MM.1S (cell line): ENCODE measurements around the gene SPSB3.

Experiments
- DNase-seq: peaks from one replicate; pipeline ENCODE4 v3.0.0-alpha.2; 2015
- H2AFZ ChIP-seq: fragments of 300-600 bp; sonication (generic); 2 replicates; pipeline ENCODE4 v1.6.0; 2016; ENCODE audit warnings: antibody characterized with exemption, low read length
- H3F3A ChIP-seq: fragments of 300-600 bp; sonication (generic); 2 replicates; pipeline ENCODE4 v1.6.1; 2016; ENCODE audit warnings: mild to moderate bottlenecking, antibody characterized with exemption, low read length, moderate library complexity, mixed read lengths; ENCODE audit not compliant: insufficient read depth
- H3K27ac ChIP-seq: fragments of 300-600 bp; sonication (generic); 2 replicates; pipeline ENCODE4 v1.5.1; 2016; ENCODE audit warnings: mild to moderate bottlenecking, low read length
- H3K27me3 ChIP-seq: fragments of 300-600 bp; sonication (generic); replicated peaks from 2 replicates; pipeline ENCODE4 v1.6.0; 2016; ENCODE audit warnings: low read length; ENCODE audit not compliant: insufficient read depth
- H3K36me3 ChIP-seq: fragments of 300-600 bp; sonication (generic); replicated peaks from 2 replicates; pipeline ENCODE4 v1.6.1; 2016; ENCODE audit warnings: mild to moderate bottlenecking, low read length, mixed read lengths; ENCODE audit not compliant: insufficient read depth
- H3K4me1 ChIP-seq: fragments of 300-600 bp; sonication (generic); 2 replicates; pipeline ENCODE4 v1.6.1; 2016; ENCODE audit warnings: low read length, mixed read lengths
- H3K4me2 ChIP-seq: fragments of 300-600 bp; sonication (generic); 2 replicates; pipeline ENCODE4 v1.6.0; 2016; ENCODE audit warnings: low read depth, low read length
- H3K4me3 ChIP-seq: fragments of 300-600 bp; sonication (generic); 2 replicates; pipeline ENCODE4 v1.5.1; 2016; ENCODE audit warnings: low read length, mixed read lengths
- H3K79me2 ChIP-seq: fragments of 300-600 bp; sonication (generic); 2 replicates; pipeline ENCODE4 v1.6.1; 2016; ENCODE audit warnings: mixed run types, low read length, mixed read lengths
- H3K9ac ChIP-seq: fragments of 300-600 bp; sonication (generic); 2 replicates; pipeline ENCODE4 v1.6.1; 2016; ENCODE audit warnings: low read length, mixed read lengths
- H3K9me2 ChIP-seq: fragments of 300-600 bp; sonication (generic); replicated peaks from 2 replicates; pipeline ENCODE4 v1.6.1; 2016; ENCODE audit warnings: mild to moderate bottlenecking, low read length, mixed read lengths; ENCODE audit not compliant: insufficient read depth
- H3K9me3 ChIP-seq: fragments of 300-600 bp; sonication (generic); replicated peaks from 2 replicates; pipeline ENCODE4 v1.6.1; 2016; ENCODE audit warnings: mild to moderate bottlenecking, low read length, mixed read lengths; ENCODE audit not compliant: insufficient read depth
- H4K20me1 ChIP-seq: fragments of 300-600 bp; sonication (generic); 2 replicates; pipeline ENCODE4 v1.6.1; 2016; ENCODE audit warnings: mild to moderate bottlenecking, low read length, moderate library complexity, mixed read lengths; ENCODE audit not compliant: insufficient read depth
- CTCF ChIP-seq: fragments of 300-600 bp; sonication (generic); IDR thresholded peaks from 2 replicates; pipeline ENCODE4 v1.5.1; 2016; ENCODE audit warnings: antibody characterized with exemption, low read length, mixed read lengths
- EZH2 ChIP-seq: fragments of 300-600 bp; sonication (generic); optimal IDR thresholded peaks from 2 replicates; pipeline ENCODE3; 2017; ENCODE audit warnings: low read depth, mild to moderate bottlenecking, antibody characterized with exemption, low read length, mixed read lengths
- EZH2phosphoT487 ChIP-seq: fragments of 300-600 bp; sonication (generic); IDR thresholded peaks from 2 replicates; pipeline ENCODE4 v1.6.1; 2018; ENCODE audit warnings: antibody characterized with exemption, low read length

Gene SPSB3

GRCh38 chr16:1729445-1729844 is 52.9 kb downstream of the SPSB3 start:
- Histone ChIP-seq H3K27ac (no peak overlapping the region), H3K9me3 (no peaks in the 10 kb centered on the region), H3K27me3 (no peaks in the 10 kb centered on the region), H3F3A (no peaks in the 10 kb centered on the region), H2AFZ (no peak overlapping the region), H3K4me1 (no peaks in the 10 kb centered on the region), H3K79me2 (peaks cover 15% of the 10 kb centered on the region), H3K4me3 (no peak overlapping the region), H3K9me2 (no peaks in the 10 kb centered on the region), H3K9ac (no peak overlapping the region), H4K20me1 (no peaks in the 10 kb centered on the region), H3K36me3 (no peaks in the 10 kb centered on the region; the same call in 1 of the 2 replicates), H3K4me2 (no peak overlapping the region)
- TF ChIP-seq EZH2 (no peak), CTCF (no peak), EZH2phosphoT487 (no peak)
- DNase-seq, result no peak

GRCh38 chr16:1729026-1729425 is 53.3 kb downstream of the SPSB3 start:
- H3K27ac ChIP-seq, result no peak overlapping the region
- no peaks in the 10 kb centered on the region for H3F3A ChIP-seq
- no peaks in the 10 kb centered on the region for H3K4me1 ChIP-seq
- H3K4me2 ChIP-seq, result no peak overlapping the region
- H3K9me2 ChIP-seq, result no peaks in the 10 kb centered on the region
- no peaks in the 10 kb centered on the region for H3K27me3 ChIP-seq
- H3K4me3 ChIP-seq, result no peak overlapping the region
- peaks cover 20% of the 10 kb centered on the region for H3K79me2 ChIP-seq
- H2AFZ ChIP-seq, result no peak overlapping the region
- H3K9me3 ChIP-seq, result no peaks in the 10 kb centered on the region
- TF ChIP-seq EZH2 (no peak), CTCF (no peak), EZH2phosphoT487 (no peak)
- H3K9ac ChIP-seq, result no peak overlapping the region
- no peaks in the 10 kb centered on the region for H4K20me1 ChIP-seq
- DNase-seq, result no peak
- no peaks in the 10 kb centered on the region for H3K36me3 ChIP-seq

GRCh38 chr16:1727651-1728624 is 54.4 kb downstream of the SPSB3 start:
- no peak for DNase-seq
- Histone ChIP-seq H3K79me2 (peaks cover 30% of the 10 kb centered on the region), H3K27ac (no peak overlapping the region), H3K4me3 (no peak overlapping the region), H3K9ac (no peak overlapping the region), H3K27me3 (no peaks in the 10 kb centered on the region), H3K9me2 (no peaks in the 10 kb centered on the region), H3K36me3 (no peaks in the 10 kb centered on the region), H4K20me1 (no peaks in the 10 kb centered on the region), H3K4me2 (no peak overlapping the region), H3F3A (no peaks in the 10 kb centered on the region), H2AFZ (no peak overlapping the region), H3K9me3 (no peaks in the 10 kb centered on the region), H3K4me1 (no peaks in the 10 kb centered on the region)
- TF ChIP-seq EZH2 (no peak), EZH2phosphoT487 (no peak), CTCF (no peak)
